Endometrial microvascular endothelial cells (primary cell): ENCODE measurements around the gene KIF2C. TPM values are rescaled to one million over a fixed set of nuclear protein-coding genes. Genes with fewer than 3 reads are reported as not detected.
"Not testable (repeated sequence)": the region's sequence is repeated elsewhere in the genome, so short reads cannot be mapped to it uniquely, and the experiment has no call there.

ENCODE experiments used
- in situ Hi-C: cut with HindIII; loops from 2 replicates; pipeline ENCODE4 v1.10.0; 2017; ENCODE audit warnings: low sequenced_read_pairs, low pct_unique_long_range_greater_than_20kb; ENCODE audit errors: inconsistent ontology term
- total RNA-seq: library from RNA; depleted of rRNA; stranded (reverse); fragments of >200 nt; gene quantifications from one replicate; pipeline ENCODE4 v1.2.3, GENCODE V29; 2015; ENCODE audit errors: inconsistent ontology term

Gene KIF2C
- total RNA-seq, 1 donor from 2014 or later = 37.8 TPM

GRCh38 chr1:44786841-44787426 is 47.3 kb downstream of the KIF2C start:
- in situ Hi-C loops = no loop called here

DNA sequence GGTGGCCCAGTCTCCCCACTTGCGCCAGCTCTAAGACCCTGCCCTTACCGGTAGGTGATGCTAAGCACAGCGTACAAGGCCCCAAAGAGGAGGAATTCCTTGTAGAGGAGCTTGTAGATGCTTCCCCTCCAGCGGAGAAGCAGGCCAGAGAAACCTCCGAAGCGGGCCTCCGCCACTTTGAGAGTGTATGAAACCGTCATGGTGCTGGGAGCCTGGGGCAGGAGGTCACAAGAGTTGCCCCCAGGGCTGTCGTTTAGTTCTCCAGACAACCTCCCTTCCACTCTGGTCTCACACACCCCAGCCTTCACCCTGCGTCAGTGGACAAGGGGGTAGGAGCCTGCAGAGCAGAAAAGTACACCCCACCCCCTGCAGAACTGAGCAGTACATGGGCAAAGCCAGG is 47.9 kb downstream of the KIF2C start:
- in situ Hi-C loops = no loop called here

- in situ Hi-C loops = no loop called here
Observed at GRCh38 chr1:44788120-44788860, 48.7 kb downstream of the KIF2C start, which contains the start of gene BEST4. Gene BEST4 (minus strand): TSS chr1:44788170. CDS start chr1:44787705, 465 bp downstream.

GRCh38 chr1:44790968-44791801 is 51.5 kb downstream of the KIF2C start:
- in situ Hi-C loops = no loop called here

DNA sequence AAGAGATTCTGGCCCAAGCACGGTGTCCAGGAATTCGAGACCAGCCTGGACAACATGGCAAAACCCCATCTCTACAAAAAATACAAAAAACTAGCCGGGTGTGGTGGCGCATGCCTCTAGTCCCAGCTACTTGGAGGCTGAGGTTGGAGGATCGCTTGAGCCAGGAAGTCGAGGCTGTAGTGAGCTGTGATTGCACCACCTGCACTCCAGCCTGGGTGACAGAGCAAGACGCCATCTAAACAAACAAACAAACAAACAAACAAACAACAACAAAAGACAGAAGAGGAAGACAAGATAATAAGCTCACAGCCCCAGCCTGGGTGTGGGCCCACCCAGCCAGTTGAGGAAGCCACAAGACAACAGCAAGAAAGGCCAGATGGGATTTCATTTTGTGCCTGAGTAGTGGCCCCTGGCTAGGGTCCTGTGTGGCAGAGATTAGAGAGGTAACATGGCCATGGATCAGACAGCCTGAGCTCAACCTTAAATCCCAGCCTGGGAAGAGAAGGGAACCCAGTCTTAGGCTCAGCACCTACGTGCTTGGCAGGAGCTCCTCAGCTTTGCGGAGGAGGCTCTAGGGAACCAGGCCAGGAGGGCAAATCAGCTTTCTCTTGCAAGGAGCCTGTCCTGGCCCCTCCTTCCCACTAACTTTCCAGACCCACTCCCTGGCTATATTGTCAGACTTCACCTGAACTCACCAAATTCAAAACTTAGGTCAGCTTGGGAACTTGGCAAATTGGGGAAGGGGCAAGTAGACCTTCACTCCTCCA is 53.3 kb downstream of the KIF2C start:
- in situ Hi-C loops = no loop called here

DNA sequence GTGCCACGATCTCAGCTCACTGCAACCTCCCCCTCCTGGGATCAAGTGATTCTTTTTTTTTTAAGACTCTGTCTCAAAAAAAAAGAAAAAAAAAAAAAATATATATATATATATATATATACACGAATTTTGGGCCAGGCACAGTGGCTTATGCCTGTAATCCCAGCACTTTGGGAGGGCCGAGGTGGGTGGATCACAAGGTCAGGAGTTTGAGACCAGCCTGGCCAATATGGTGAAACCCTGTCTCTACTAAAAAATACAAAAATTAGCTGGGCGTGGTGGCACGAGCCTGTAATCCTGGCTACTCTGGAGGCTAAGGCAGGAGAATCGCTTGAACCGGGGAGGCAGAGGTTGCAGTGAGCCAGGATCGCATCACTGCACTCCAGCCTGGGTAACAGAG is 58.2 kb downstream of the KIF2C start:
- in situ Hi-C loops = not testable (repeated sequence)

- in situ Hi-C loops = no loop called here
Observed at GRCh38 chr1:44798481-44799365, 59.1 kb downstream of the KIF2C start.

- in situ Hi-C loops = no loop called here
Observed at GRCh38 chr1:44799770-44800584, 60.3 kb downstream of the KIF2C start, which contains the start of gene PLK3. Gene PLK3 (plus strand): TSS chr1:44800377. CDS start chr1:44800464, 87 bp downstream.

- in situ Hi-C loops = no loop called here
Observed at GRCh38 chr1:44801491-44802305, 62.1 kb downstream of the KIF2C start.

- in situ Hi-C loops = no loop called here
Observed at GRCh38 chr1:44802306-44803061, 62.8 kb downstream of the KIF2C start.

DNA sequence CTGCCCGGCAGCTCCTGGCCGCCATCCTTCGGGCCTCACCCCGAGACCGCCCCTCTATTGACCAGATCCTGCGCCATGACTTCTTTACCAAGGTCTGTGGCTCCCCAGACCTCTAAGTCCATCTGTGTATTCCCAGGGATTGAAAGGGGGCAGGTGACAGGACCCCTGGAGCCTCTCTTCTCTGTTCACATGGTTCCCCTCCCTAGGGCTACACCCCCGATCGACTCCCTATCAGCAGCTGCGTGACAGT is 63.4 kb downstream of the KIF2C start:
- in situ Hi-C loops = no loop called here

DNA sequence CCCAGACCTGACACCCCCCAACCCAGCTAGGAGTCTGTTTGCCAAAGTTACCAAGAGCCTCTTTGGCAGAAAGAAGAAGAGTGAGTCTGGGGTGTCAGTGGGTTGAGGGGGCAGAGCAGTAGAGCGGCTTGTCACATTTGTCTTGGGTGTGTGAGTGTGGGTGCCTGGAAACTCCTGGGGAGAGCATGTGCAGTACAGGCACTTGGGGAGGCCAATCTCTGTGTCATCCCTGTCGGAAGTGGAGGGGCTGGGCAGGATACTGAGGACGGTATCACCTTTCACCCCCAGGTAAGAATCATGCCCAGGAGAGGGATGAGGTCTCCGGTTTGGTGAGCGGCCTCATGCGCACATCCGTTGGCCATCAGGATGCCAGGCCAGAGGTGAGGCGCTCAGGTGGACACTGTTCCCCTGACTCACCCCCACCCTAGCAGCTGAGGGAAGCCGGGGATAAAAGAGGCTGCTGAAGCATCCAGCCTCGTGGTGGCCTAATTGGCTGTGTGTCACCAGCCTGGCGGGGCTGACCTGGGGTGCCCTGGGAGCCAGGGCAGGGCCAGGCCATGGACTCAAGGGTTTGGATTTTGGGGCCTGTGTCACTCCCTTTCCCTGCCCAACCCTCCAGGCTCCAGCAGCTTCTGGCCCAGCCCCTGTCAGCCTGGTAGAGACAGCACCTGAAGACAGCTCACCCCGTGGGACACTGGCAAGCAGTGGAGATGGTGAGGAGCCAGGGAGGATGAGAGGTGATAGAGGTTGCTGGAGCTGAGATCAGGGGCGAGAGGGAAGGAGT is 63.9 kb downstream of the KIF2C start:
- in situ Hi-C loops = no loop called here

- in situ Hi-C loops = no loop called here
Observed at GRCh38 chr1:44805311-44806024, 65.8 kb downstream of the KIF2C start.

GRCh38 chr1:44806025-44806703 is 66.5 kb downstream of the KIF2C start:
- in situ Hi-C loops = no loop called here
